PFSK-1 (cell line): ENCODE data around the gene KCNIP4.

Experiments used
- POLR2AphosphoS5 ChIP-seq: IDR thresholded peaks from 2 replicates; pipeline ENCODE4 v1.6.1; 2012; ENCODE audit warnings: low read depth, mild to moderate bottlenecking, control low read depth, low read length, moderate library complexity
- REST ChIP-seq, 2 experiments: IDR thresholded peaks; 2 replicates each; pipeline versions ENCODE4 v1.6.1 to v1.8.0; 2011 to 2012; ENCODE audit warnings: low read depth in 2 of 2, low read length in 2 of 2, control low read depth in 1 of 2, inconsistent platforms in 1 of 2, mild to moderate bottlenecking in 1 of 2, moderate library complexity in 1 of 2; ENCODE audit not compliant: insufficient read depth in 1 of 2

GRCh38 chr4:21555083-21555482 is 393.5 kb downstream of the KCNIP4 start:
- TF ChIP-seq POLR2AphosphoS5, result no peak
- no peak for TF ChIP-seq REST (IDR thresholded peaks at IDR 0.05; ENCODE audit: insufficient read depth in 1 of 2, low read depth in 2 of 2, low read length in 2 of 2)
